ENCODE results near the gene OAF. TPM values are rescaled to one million over a fixed set of nuclear protein-coding genes. Genes with fewer than 3 reads are reported as not detected.

The OAF gene
- total RNA-seq, 1 experiment from 2014 or later, result 25.0 TPM

DNA sequence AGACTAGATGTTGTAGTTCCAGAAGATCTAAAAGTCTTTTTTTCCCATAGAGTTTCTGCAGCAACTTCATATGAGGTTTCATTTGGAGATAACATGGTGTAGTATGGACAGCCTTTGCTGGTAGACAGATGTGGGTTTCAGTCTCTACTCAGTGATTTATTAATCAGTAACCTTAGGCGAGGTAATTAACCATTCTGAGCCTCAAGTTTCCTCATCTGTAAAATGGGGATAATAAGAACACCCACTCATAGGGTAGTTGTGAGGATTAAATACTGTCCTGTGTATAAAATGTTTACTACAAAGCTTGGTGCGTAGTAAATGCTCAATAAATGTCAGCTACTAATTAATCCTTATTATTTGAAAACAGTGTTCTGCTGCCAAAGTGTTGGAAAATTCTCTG lies 45.9 kb downstream of the OAF start:
- POLR2A ChIA-PET (ENCODE audit: low non-redundant PET), result no interaction called here
- no peaks in the 10 kb centered on the region for H3K36me3 ChIP-seq (ENCODE audit: insufficient read depth, low read length, poor library complexity, severe bottlenecking)
- H3K4me1 ChIP-seq (ENCODE audit: insufficient read depth, low read length, poor library complexity, severe bottlenecking), result no peaks in the 10 kb centered on the region
- H3K27me3 ChIP-seq (replicated peaks; ENCODE audit: insufficient read depth, low read depth, low read length, poor library complexity), result peaks cover 29% of the 10 kb centered on the region
- intact Hi-C loops (cut with micrococcal nuclease; ENCODE audit: unreplicated experiment), result no loop called here
- H3K9me3 ChIP-seq (ENCODE audit: low read depth, low read length, poor library complexity, severe bottlenecking), result no peaks in the 10 kb centered on the region
- TF ChIP-seq EZH2 (IDR thresholded peaks at IDR 0.05; ENCODE audit: borderline replicate concordance, low read depth, low read length, poor library complexity, severe bottlenecking), result no peak
- TF ChIP-seq, protein P1, sequence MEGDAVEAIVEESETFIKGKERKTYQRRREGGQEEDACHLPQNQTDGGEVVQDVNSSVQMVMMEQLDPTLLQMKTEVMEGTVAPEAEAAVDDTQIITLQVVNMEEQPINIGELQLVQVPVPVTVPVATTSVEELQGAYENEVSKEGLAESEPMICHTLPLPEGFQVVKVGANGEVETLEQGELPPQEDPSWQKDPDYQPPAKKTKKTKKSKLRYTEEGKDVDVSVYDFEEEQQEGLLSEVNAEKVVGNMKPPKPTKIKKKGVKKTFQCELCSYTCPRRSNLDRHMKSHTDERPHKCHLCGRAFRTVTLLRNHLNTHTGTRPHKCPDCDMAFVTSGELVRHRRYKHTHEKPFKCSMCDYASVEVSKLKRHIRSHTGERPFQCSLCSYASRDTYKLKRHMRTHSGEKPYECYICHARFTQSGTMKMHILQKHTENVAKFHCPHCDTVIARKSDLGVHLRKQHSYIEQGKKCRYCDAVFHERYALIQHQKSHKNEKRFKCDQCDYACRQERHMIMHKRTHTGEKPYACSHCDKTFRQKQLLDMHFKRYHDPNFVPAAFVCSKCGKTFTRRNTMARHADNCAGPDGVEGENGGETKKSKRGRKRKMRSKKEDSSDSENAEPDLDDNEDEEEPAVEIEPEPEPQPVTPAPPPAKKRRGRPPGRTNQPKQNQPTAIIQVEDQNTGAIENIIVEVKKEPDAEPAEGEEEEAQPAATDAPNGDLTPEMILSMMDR (conservative IDR thresholded peaks at IDR 0.05; ENCODE audit: low read depth, low read length), result no peak
- CTCF ChIA-PET, result no interaction called here
- no peak overlapping the region for H3K27ac ChIP-seq (ENCODE audit: low read depth, low read length, poor library complexity, severe bottlenecking)
- H3K4me3 ChIP-seq (ENCODE audit: low read depth, low read length, poor library complexity, severe bottlenecking), result no peak overlapping the region
- DNase-seq (ENCODE audit: low spot score), result no peak
- no TSS peak for BruUV-seq (replicated peaks)

DNA sequence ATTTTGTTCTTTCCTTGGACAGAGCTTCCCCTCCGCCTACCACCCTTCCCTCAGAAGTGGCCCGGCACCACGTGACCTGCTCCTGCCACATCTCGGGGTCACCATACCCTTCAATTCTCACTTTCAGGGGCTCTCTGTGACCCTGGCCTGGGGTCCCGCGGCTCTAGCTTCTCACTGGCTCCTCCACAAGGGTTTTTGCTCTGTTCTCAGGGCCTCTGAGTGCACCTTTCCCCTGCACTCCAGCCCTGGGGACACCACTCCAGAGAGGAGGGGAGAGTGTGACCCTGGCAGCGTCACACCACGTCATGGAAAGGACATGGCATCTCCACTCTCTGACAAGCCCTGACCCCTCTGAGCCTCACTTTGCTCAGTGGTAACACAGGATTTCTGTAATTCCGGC lies 46.5 kb downstream of the OAF start:
- intact Hi-C loops (cut with micrococcal nuclease; ENCODE audit: unreplicated experiment), result no loop called here
- Histone ChIP-seq H3K36me3 (ENCODE audit: insufficient read depth, low read length, poor library complexity, severe bottlenecking) (no peaks in the 10 kb centered on the region), H3K27ac (ENCODE audit: low read depth, low read length, poor library complexity, severe bottlenecking) (no peak overlapping the region), H3K4me3 (ENCODE audit: low read depth, low read length, poor library complexity, severe bottlenecking) (no peak overlapping the region), H3K27me3 (replicated peaks; ENCODE audit: insufficient read depth, low read depth, low read length, poor library complexity) (peaks cover 29% of the 10 kb centered on the region), H3K9me3 (ENCODE audit: low read depth, low read length, poor library complexity, severe bottlenecking) (no peaks in the 10 kb centered on the region), H3K4me1 (ENCODE audit: insufficient read depth, low read length, poor library complexity, severe bottlenecking) (no peaks in the 10 kb centered on the region)
- BruUV-seq (replicated peaks), result no TSS peak
- TF ChIP-seq EZH2 (IDR thresholded peaks at IDR 0.05; ENCODE audit: borderline replicate concordance, low read depth, low read length, poor library complexity, severe bottlenecking), result no peak
- TF ChIP-seq, protein P1 (conservative IDR thresholded peaks at IDR 0.05; ENCODE audit: low read depth, low read length), result no peak
- no peak for DNase-seq (ENCODE audit: low spot score)
- ChIA-PET CTCF (no interaction called here), POLR2A (ENCODE audit: low non-redundant PET) (no interaction called here)

DNA sequence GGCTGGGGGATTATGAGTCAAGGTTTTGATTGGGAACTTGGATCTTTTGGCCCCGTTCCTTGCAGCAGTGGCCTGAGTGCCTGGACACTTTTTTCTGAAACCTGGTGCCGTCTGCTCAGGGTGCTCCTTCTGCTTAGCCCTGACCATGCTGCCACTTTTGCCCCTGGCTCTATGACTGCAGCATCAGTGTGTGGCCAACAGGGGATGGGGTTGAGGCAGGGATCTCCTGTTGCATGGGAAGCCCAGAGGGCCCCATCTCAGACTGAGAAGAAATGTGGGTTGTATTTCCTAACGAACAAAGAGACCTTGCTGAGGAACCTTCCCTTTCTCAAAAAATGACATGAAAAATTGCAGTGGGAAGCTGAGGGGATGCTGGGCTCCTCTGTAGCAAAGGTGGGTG lies 47.8 kb downstream of the OAF start:
- Histone ChIP-seq H3K36me3 (ENCODE audit: insufficient read depth, low read length, poor library complexity, severe bottlenecking) (no peaks in the 10 kb centered on the region), H3K4me1 (ENCODE audit: insufficient read depth, low read length, poor library complexity, severe bottlenecking) (no peaks in the 10 kb centered on the region), H3K27me3 (replicated peaks; ENCODE audit: insufficient read depth, low read depth, low read length, poor library complexity) (peaks cover 29% of the 10 kb centered on the region), H3K4me3 (ENCODE audit: low read depth, low read length, poor library complexity, severe bottlenecking) (no peak overlapping the region), H3K27ac (ENCODE audit: low read depth, low read length, poor library complexity, severe bottlenecking) (no peak overlapping the region), H3K9me3 (ENCODE audit: low read depth, low read length, poor library complexity, severe bottlenecking) (no peaks in the 10 kb centered on the region)
- BruUV-seq (replicated peaks), result no TSS peak
- intact Hi-C loops (cut with micrococcal nuclease; ENCODE audit: unreplicated experiment), result no loop called here
- no peak for DNase-seq (ENCODE audit: low spot score)
- TF ChIP-seq, protein P1 (conservative IDR thresholded peaks at IDR 0.05; ENCODE audit: low read depth, low read length), result no peak
- no peak for TF ChIP-seq EZH2 (IDR thresholded peaks at IDR 0.05; ENCODE audit: borderline replicate concordance, low read depth, low read length, poor library complexity, severe bottlenecking)
- CTCF ChIA-PET, result no interaction called here
- POLR2A ChIA-PET (ENCODE audit: low non-redundant PET), result no interaction called here

Data from A673 (cell line).